GM21447 (cell line): ENCODE measurements around the gene PERM1.

Source experiments
- ATAC-seq: cut with Tn5 transposase; IDR thresholded peaks from one replicate; pipeline ENCODE4 v1.9.1; 2021; ENCODE audit not compliant: unreplicated experiment

Gene PERM1

GRCh38 chr1:966135-966703 is 15.7 kb downstream of the PERM1 start, which contains the start of gene PLEKHN1:
Gene PLEKHN1, plus strand, starts transcription at chr1:966482. Its CDS starts 50 bp downstream, at chr1:966532.
- peak; percentile 39 for ATAC-seq

- ATAC-seq: no peak
These were observed 16.3 kb downstream of the PERM1 start for GRCh38 chr1:965526-966134.

- no peak for ATAC-seq
These were observed 17.0 kb downstream of the PERM1 start for GRCh38 chr1:964691-965525.

GRCh38 chr1:963746-964525 is 18.0 kb downstream of the PERM1 start:
- no peak for ATAC-seq

- ATAC-seq: no peak
These were observed 18.6 kb downstream of the PERM1 start for GRCh38 chr1:963301-963651.

GRCh38 chr1:962381-963300 is 19.3 kb downstream of the PERM1 start:
- no peak for ATAC-seq

- no peak for ATAC-seq
These were observed 20.7 kb downstream of the PERM1 start for GRCh38 chr1:961132-961669.

- ATAC-seq: peak; percentile 40
These were observed 21.3 kb downstream of the PERM1 start, which contains the start of gene KLHL17 for GRCh38 chr1:960363-961131. Gene KLHL17, plus strand, starts transcription at chr1:960584. Its CDS starts 110 bp downstream, at chr1:960694.

GRCh38 chr1:959731-960362 is 22.0 kb downstream of the PERM1 start:
- ATAC-seq: no peak

GRCh38 chr1:958823-959730 is 22.8 kb downstream of the PERM1 start, which contains the start of gene NOC2L:
Gene NOC2L, minus strand, starts transcription at chr1:959256. Its CDS starts 16 bp downstream, at chr1:959240.
- ATAC-seq: peak; percentile 66

- no peak for ATAC-seq
These were observed 25.3 kb downstream of the PERM1 start for GRCh38 chr1:956636-957035.

GRCh38 chr1:955474-955873 is 26.4 kb downstream of the PERM1 start:
- ATAC-seq: no peak

GRCh38 chr1:954927-955326 is 27.0 kb downstream of the PERM1 start:
- no peak for ATAC-seq

GRCh38 chr1:953524-954320 is 28.2 kb downstream of the PERM1 start:
- no peak for ATAC-seq

- ATAC-seq: no peak
These were observed 29.3 kb downstream of the PERM1 start for GRCh38 chr1:952603-953002.

- ATAC-seq: no peak
These were observed 29.7 kb downstream of the PERM1 start for GRCh38 chr1:952201-952600.

GRCh38 chr1:951364-951763 is 30.5 kb downstream of the PERM1 start:
- ATAC-seq: no peak
